ENCODE results near the gene NME8.

The NME8 gene

DNA sequence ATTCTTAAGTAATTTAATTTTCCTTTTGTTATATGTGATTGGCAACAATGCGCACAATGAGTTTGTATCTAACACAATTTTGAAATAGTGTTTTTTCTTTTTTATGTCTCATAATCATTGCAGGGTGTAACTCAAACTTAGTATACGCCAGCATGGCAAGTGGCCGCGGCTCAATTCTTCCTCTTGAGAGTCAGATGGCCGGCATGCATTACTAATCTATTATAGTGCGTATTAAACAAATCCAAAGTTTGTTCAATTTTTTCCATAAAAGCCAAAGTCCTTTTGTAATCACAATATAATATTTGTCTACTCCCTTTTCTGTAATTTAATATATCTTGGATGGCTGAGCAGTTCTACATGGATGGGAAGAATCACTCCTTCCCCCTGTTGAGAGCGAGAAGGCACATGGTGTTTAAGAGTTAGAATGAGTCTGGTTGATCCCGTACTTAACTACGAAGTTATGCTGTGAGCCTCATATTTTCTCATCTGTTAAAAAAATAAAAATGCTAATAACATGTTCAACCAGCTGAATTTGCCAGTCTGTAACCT lies 84.7 kb downstream of the NME8 start:
- no peak for DNase-seq (ENCODE audit: low read depth)
- H3K4me3 ChIP-seq (ENCODE audit: low read length), result no peak overlapping the region
- TF ChIP-seq, protein P1, sequence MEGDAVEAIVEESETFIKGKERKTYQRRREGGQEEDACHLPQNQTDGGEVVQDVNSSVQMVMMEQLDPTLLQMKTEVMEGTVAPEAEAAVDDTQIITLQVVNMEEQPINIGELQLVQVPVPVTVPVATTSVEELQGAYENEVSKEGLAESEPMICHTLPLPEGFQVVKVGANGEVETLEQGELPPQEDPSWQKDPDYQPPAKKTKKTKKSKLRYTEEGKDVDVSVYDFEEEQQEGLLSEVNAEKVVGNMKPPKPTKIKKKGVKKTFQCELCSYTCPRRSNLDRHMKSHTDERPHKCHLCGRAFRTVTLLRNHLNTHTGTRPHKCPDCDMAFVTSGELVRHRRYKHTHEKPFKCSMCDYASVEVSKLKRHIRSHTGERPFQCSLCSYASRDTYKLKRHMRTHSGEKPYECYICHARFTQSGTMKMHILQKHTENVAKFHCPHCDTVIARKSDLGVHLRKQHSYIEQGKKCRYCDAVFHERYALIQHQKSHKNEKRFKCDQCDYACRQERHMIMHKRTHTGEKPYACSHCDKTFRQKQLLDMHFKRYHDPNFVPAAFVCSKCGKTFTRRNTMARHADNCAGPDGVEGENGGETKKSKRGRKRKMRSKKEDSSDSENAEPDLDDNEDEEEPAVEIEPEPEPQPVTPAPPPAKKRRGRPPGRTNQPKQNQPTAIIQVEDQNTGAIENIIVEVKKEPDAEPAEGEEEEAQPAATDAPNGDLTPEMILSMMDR (conservative IDR thresholded peaks at IDR 0.05; ENCODE audit: low read length), result no peak

DNA sequence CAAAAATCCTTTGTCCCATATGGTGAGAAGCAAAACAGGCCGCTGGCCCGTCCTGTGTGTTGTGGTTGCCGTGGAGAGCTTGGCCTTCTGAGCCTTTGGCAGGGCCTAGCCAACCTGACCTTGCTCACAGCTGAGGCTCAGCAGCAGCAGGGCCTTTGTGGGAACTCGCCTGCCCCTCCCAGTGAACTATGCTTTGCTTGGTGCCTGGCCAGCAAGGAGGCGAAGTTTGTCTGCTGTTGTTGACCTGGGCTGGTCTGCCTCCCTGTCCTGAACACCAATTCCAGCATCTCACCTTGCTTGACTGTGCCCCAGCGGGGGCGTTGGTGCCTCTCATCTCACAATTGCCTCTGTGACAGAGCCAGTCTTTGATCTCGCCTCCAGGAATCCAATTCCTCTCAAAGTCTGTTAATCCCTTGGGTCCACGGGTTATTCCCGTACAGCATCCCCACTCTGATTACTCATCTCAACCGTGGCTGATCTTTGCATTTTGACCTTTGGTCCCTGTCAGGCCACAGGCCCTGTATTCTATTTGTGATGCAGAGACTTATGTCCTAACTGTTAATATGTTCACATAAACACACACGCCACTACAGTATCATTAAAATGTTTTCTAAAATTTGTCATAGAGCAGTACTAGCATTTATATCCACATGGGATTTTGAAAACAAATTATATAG lies 94.7 kb downstream of the NME8 start:
- no peak for DNase-seq (ENCODE audit: low read depth)
- TF ChIP-seq, protein P1 (conservative IDR thresholded peaks at IDR 0.05; ENCODE audit: low read length), result no peak
- no peak overlapping the region for H3K4me3 ChIP-seq (ENCODE audit: low read length)

DNA sequence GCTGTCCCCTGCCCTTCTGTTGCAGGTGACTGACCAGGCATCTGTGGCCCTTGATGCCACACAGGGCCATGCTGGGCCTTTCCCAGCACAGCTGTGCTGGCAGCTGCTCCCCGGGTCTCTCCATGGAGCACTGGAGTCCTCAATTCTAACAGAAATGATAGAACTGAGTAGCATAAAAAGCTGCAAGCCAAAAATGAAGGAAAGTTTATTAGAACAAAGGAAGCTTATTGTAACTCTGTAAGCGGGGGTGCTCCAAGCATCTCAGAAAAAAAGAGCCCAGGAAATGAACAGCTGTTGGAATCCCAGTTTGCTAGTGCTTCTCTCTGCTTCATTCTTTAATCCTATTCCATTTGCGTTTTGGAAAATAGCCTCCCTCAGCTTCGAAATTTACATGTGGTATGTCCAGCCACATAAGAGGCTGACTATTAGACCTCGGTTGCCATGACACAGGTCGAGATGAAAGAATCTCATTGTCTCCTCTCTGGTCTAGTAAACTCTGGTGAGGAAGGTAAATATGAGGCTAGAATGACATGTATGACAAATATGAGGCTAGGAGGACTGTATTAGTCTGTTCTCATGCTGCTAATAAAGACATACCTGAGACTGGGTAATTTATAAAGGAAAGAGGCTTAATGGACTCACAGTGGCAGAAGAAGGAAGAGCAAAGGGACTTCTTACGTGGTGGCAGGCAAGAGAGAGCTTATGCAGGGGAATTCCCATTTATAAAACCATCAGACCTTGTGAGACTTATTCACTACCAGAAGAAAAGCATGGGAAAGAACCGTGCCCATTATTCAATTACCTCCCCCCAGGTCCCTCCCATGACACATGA lies 95.7 kb downstream of the NME8 start:
- no peak for DNase-seq (ENCODE audit: low read depth)
- H3K4me3 ChIP-seq (ENCODE audit: low read length), result no peak overlapping the region
- TF ChIP-seq, protein P1 (conservative IDR thresholded peaks at IDR 0.05; ENCODE audit: low read length), result no peak

DNA sequence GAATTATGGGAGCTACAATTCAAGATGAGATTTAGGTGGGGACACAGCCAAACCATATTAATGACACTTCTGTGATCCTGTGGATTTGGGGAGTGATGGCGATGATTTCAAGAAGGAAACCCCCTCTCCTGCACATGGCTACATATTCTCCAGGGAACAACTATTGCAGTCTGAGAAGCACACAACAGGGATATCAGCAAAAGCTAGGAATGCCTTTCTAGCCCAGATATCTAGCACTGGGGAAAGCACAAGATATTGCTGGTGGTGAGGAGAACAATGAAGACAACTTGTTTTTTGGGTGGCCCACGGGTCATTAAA lies 96.3 kb downstream of the NME8 start:
- TF ChIP-seq, protein P1 (conservative IDR thresholded peaks at IDR 0.05; ENCODE audit: low read length), result no peak
- no peak for DNase-seq (ENCODE audit: low read depth)
- H3K4me3 ChIP-seq (ENCODE audit: low read length), result no peak overlapping the region

DNA sequence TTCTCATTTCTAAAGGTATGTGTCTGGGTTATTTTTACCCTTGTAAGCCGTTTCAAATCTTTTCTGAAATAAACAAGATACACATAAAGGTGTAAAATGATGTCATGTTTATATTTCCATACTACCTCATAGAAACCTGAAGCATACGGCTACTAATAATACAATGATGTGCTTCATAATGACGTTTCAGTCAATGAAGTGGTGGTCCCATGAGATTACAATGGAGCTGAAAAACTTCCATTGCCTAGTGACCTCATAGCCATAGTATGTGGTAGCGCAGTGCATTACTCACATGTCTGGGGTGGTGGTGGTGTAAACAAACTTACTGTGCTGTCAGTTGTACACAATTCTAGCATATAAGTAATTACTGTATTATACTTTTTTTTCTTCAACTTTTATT lies 96.9 kb downstream of the NME8 start:
- H3K4me3 ChIP-seq (ENCODE audit: low read length), result no peak overlapping the region
- TF ChIP-seq, protein P1 (conservative IDR thresholded peaks at IDR 0.05; ENCODE audit: low read length), result no peak
- DNase-seq (ENCODE audit: low read depth), result no peak

DNA sequence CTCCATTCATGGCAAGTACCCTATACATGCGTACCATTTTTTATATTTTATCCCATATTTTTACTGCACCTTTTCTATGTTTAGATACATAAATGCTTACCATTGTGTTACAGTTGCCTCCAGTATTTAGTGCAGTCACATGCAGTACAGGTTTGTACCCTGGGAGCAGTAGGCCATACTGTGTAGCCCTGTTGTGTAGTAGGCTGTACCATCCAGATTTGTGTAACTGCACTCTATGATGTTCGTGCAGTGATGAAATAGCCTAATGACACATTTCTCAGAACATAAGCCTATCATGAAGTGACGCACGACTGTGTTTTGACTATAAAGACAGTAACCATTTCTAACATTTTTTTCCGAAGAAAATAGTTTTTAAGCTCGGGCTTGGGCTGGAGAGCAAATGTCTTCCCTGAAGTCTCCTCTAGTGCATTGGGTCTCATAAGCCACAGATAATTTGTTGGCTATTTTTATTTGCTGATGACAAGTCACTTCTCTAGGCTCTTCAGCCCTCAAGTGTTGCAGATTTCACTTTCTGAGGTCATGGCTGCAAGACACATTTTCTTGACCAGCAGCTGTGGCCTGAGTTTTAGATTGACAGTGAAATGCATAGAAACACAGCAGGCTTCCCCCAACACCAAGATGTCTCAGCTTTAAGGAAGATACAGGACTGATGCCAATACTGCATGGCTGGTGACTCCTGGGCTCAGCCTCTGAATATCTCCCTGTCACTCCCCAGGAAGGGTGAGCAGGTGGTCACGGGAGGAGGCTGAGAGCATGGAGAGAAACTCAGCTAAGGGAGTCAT lies 98.9 kb downstream of the NME8 start:
- no peak overlapping the region for H3K4me3 ChIP-seq (ENCODE audit: low read length)
- DNase-seq (ENCODE audit: low read depth), result no peak
- TF ChIP-seq, protein P1 (conservative IDR thresholded peaks at IDR 0.05; ENCODE audit: low read length), result no peak
